Spleen (tissue), 11 donors: Measurements from ENCODE around the gene WWC1. TPM values are rescaled to one million over a fixed set of nuclear protein-coding genes. Genes with fewer than 3 reads are reported as not detected.

Experiments used
- DNase-seq: peaks from one replicate; pipeline ENCODE4 v3.0.0-alpha.2; 2020
- H3K27ac ChIP-seq, 8 donors: fragments of 200-600 bp; sonication (generic) in 7 of 8; 1 replicate in 4 of 8; 2 replicates in 4 of 8; pipeline versions ENCODE4 v1.5.0 to v1.8.0; 2016 to 2021; ENCODE audit warnings: inconsistent platforms in 4 of 8, mild to moderate bottlenecking in 4 of 8, moderate library complexity in 1 of 8
- H3K27me3 ChIP-seq, 7 donors: fragments of 200-600 bp; sonication (generic) in 6 of 7; replicated peaks in 1 of 7; 1 replicate in 4 of 7; 2 replicates in 3 of 7; pipeline versions ENCODE4 v1.5.0 to v1.8.0; 2016 to 2021; ENCODE audit warnings: inconsistent platforms in 3 of 7, mild to moderate bottlenecking in 1 of 7
- H3K36me3 ChIP-seq, 6 donors: fragments of 200-600 bp; sonication (generic) in 5 of 6; 1 replicate in 4 of 6; 2 replicates in 2 of 6; pipeline versions ENCODE4 v1.5.0 to v1.8.0; 2016 to 2021; ENCODE audit warnings: inconsistent platforms in 2 of 6
- H3K4me1 ChIP-seq, 6 donors: fragments of 200-600 bp; sonication (generic) in 5 of 6; 1 replicate in 3 of 6; 2 replicates in 3 of 6; pipeline versions ENCODE4 v1.5.0 to v1.8.0; 2016 to 2021; ENCODE audit warnings: inconsistent platforms in 3 of 6
- H3K4me3 ChIP-seq, 8 donors: fragments of 200-600 bp; sonication (generic) in 7 of 8; 1 replicate in 4 of 8; 2 replicates in 4 of 8; pipeline versions ENCODE4 v1.5.0 to v1.8.0; 2016 to 2021; ENCODE audit warnings: inconsistent platforms in 4 of 8, mild to moderate bottlenecking in 4 of 8, moderate library complexity in 2 of 8
- H3K9me3 ChIP-seq, 8 donors: fragments of 200-600 bp; sonication (generic) in 7 of 8; 1 replicate in 4 of 8; 2 replicates in 4 of 8; pipeline versions ENCODE4 v1.5.0 to v1.8.0; 2016 to 2021; ENCODE audit warnings: inconsistent platforms in 4 of 8
- CTCF ChIP-seq, 11 experiments: fragments of 200-600 bp in 7 of 11; fragments of 450-650 bp in 4 of 11; sonication (generic) in 4 of 11; IDR thresholded peaks in 8 of 11; conservative IDR thresholded peaks in 3 of 11; 1 replicate in 7 of 11; 2 replicates in 4 of 11; pipeline versions ENCODE4 v1.4.0 to v1.8.0; 2016 to 2021; ENCODE audit warnings: antibody characterized with exemption in 11 of 11, inconsistent platforms in 4 of 11, mild to moderate bottlenecking in 1 of 11
- POLR2A ChIP-seq, 3 donors: fragments of 450-650 bp; IDR thresholded peaks; one replicate each; pipeline ENCODE4 v1.5.1; 2017; ENCODE audit warnings: antibody characterized with exemption in 3 of 3, mild to moderate bottlenecking in 1 of 3
- POLR2AphosphoS5 ChIP-seq, 3 donors: sonication (generic); formaldehyde crosslinking; IDR thresholded peaks; one replicate each; pipeline ENCODE4 v1.5.1; 2017; ENCODE audit warnings: antibody characterized with exemption in 3 of 3
- WGBS, 5 donors: extraction: QIAGEN DNeasy Blood & Tissue Kit in 3 of 5; methylation state at CpG; one replicate each; pipeline versions ENCODE4 v1.1.5 to v1.1.7; 2013 to 2018; 5-methylcytosine and 5-hydroxymethylcytosine counted together
- intact Hi-C: fragments of 100-400 bp; cut with DNase I; formaldehyde crosslinking; loops from one replicate; pipeline ENCODE4 v1.15.0; 2023; ENCODE audit warnings: low total_unique reads
- polyA plus RNA-seq, 3 donors: library from polyadenylated mRNA; stranded (reverse); fragments of 200-250 nt; gene quantifications; one replicate each; pipeline ENCODE4 v1.2.1, GENCODE V29; 2013
- total RNA-seq, 7 donors: library from RNA; depleted of rRNA in 3 of 7; stranded (reverse); fragments of >200 nt in 3 of 7; fragmentation: NEBNext Ultra II Directional in 4 of 7; extraction: Animal tissue kit (Norgen Biotek cat#: 25700) in 4 of 7; gene quantifications; one replicate each; pipeline versions ENCODE4 v1.1.0 to v1.2.1, GENCODE V29; 2016 to 2021
- donor health status: healthy with polysubstance abuse.
- donor health status: DM: no; HTN: no; CAD: no; lungs with moderate emphysema.
- donor health status: DM: no; HTN: no; CAD: no.
- donor health status: Bipolar disorder and iron deficiency.
- donor health status: healthy.
- donor health status: DM: no; HTN: no; CAD: no.
- donor health status: DM: yes; HTN: yes; CAD: no.

WWC1 gene
- total and polyA plus RNA-seq, 10 donors: 0.60 to 5.4 (median 1.3) TPM

GRCh38 chr5:168417731-168418429 lies 126.4 kb downstream of the WWC1 start:
- no peak overlapping the region for H3K27ac ChIP-seq
- H3K4me1 ChIP-seq: no peaks in the 10 kb centered on the region
- no peak overlapping the region for H3K4me3 ChIP-seq
- WGBS, 5 donors: 80 to 85% (median 83%) methylated on average over 9 to 10 of the region's 10 CpGs
- no peaks in the 10 kb centered on the region for H3K9me3 ChIP-seq
- DNase-seq: no peak
- H3K27me3 ChIP-seq: no peaks in the 10 kb centered on the region
- intact Hi-C loops: no loop called here
- TF ChIP-seq CTCF (IDR thresholded peaks at IDR 0.05 in 8 of 11, conservative IDR thresholded peaks at IDR 0.05 in 3 of 11): no peak
- TF ChIP-seq POLR2AphosphoS5 (IDR thresholded peaks at IDR 0.05): no peak
- no peak for TF ChIP-seq POLR2A (IDR thresholded peaks at IDR 0.05)
- no peaks in the 10 kb centered on the region for H3K36me3 ChIP-seq

GRCh38 chr5:168420461-168420860 lies 129.0 kb downstream of the WWC1 start:
- no peak for TF ChIP-seq CTCF (IDR thresholded peaks at IDR 0.05 in 8 of 11, conservative IDR thresholded peaks at IDR 0.05 in 3 of 11)
- no peak for TF ChIP-seq POLR2AphosphoS5 (IDR thresholded peaks at IDR 0.05)
- no peak for TF ChIP-seq POLR2A (IDR thresholded peaks at IDR 0.05)
- no peaks in the 10 kb centered on the region for H3K4me1 ChIP-seq
- WGBS, 5 donors: 82 to 91% (median 88%) methylated on average over 9 of the region's 9 CpGs
- H3K4me3 ChIP-seq: no peak overlapping the region
- no peaks in the 10 kb centered on the region for H3K27me3 ChIP-seq
- H3K27ac ChIP-seq: no peak overlapping the region
- no peaks in the 10 kb centered on the region for H3K36me3 ChIP-seq
- peak; percentile 41 for DNase-seq
- H3K9me3 ChIP-seq: no peaks in the 10 kb centered on the region
- intact Hi-C loops: no loop called here

GRCh38 chr5:168422431-168422830 lies 131.0 kb downstream of the WWC1 start:
- Histone ChIP-seq H3K4me1 (no peaks in the 10 kb centered on the region), H3K27ac (no peak overlapping the region), H3K9me3 (no peaks in the 10 kb centered on the region), H3K4me3 (no peak overlapping the region), H3K36me3 (no peaks in the 10 kb centered on the region), H3K27me3 (no peaks in the 10 kb centered on the region)
- TF ChIP-seq POLR2A (IDR thresholded peaks at IDR 0.05) (no peak), CTCF (IDR thresholded peaks at IDR 0.05 in 8 of 11, conservative IDR thresholded peaks at IDR 0.05 in 3 of 11) (no peak), POLR2AphosphoS5 (IDR thresholded peaks at IDR 0.05) (no peak)
- WGBS, 5 donors: 81 to 97% (median 91%) methylated on average over 4 of the region's 4 CpGs
- intact Hi-C loops: no loop called here
- no peak for DNase-seq

GRCh38 chr5:168423478-168423877 lies 132.0 kb downstream of the WWC1 start:
- Histone ChIP-seq H3K36me3 (no peaks in the 10 kb centered on the region), H3K27ac (no peak overlapping the region), H3K9me3 (no peaks in the 10 kb centered on the region), H3K4me3 (no peak overlapping the region), H3K4me1 (no peaks in the 10 kb centered on the region), H3K27me3 (no peaks in the 10 kb centered on the region)
- intact Hi-C loops: no loop called here
- 85 to 91% (median 88%) methylated on average over 7 to 9 of the region's 9 CpGs for WGBS, 5 donors
- no peak for DNase-seq
- TF ChIP-seq CTCF (IDR thresholded peaks at IDR 0.05 in 8 of 11, conservative IDR thresholded peaks at IDR 0.05 in 3 of 11): no peak
- TF ChIP-seq POLR2AphosphoS5 (IDR thresholded peaks at IDR 0.05): no peak
